DMS79 (cell line): Measurements from ENCODE around the gene GSDMA.

Source experiments
- DNase-seq: peaks from one replicate; lab custom pipeline; 2025; lab: John Stamatoyannopoulos, UW

GSDMA gene

DNA sequence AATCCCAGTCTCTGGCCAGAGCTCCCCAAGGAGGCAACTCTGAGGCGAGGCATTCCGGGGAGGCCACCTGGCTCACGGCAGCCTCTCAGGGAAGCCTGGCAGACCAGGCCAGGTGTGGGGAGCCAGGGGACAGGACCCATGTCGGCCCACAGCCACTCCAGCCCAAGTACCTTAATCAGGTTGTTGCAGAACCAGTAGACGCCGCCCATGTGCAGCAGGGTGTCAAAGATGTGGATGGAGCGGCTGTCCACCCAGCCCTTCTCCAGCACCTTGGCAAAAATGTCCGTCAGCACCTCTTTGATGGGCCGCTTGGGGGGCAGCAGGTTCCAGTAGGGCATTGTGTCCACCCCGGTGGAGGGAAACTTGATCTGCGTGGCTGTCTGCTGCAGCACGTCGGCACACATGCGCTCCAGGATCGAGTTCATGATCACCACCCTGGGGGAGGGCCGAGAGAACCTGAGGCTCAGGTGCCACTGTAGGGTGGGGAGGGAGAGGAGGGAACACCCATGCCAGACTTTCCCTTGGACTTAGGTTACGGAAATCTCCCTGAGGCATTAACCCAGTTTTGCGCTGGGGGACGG, 60.2 kb downstream of the GSDMA start:
- peak; percentile 10 for DNase-seq

DNA sequence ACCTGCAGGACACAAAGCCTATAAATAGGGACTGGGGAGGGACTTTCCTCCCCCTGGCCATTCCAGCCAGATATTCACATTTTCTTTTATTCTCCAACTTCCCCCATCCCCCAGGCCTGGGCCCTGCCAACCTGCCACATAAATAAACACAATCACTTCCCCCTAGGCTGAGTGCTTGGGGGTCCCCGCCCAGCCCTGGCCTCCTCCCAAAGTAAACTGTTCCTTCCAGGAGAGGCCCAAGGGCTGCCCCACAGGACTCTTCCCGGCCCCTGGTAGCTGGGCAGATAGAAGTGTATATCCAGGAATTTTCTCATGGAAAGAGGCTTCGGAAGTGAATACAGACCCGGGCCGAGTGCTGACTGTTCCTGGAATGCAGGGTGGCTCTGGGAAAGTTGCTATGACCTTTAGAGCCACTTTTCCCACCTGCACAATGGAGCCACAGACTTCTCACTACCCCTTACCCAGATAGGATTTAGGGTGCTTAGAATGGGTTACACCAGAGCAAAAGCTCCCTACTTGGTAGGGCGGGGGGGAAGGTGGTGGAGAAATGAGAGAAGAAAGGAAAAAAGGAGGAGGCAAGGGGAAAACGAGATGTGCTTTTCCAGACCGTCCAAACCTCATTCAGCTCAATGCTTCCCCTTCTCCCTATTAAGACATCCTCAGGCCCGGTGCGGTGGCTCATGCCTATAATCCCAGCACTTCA, 60.9 kb downstream of the GSDMA start:
- DNase-seq, result peak; percentile 21

DNA sequence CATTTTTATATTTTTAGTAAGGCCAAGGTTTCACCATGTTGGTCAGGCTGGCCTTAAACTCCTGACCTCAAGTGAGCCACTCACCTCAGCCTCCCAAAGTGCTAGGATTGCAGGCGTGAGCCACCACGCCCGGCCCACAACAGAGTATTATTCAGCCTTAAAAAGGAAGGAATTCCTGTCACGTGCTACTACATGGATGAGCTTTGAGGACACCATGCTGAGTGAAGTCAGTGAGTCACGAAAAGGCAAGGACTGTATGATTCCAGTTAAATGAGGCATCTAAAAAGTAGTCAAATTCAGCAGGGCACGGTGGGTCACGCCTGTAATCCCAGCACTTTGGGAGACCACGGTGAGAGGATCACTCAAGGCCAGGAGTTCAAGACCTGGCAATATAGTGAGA, 62.1 kb downstream of the GSDMA start:
- DNase-seq, result no peak

DNA sequence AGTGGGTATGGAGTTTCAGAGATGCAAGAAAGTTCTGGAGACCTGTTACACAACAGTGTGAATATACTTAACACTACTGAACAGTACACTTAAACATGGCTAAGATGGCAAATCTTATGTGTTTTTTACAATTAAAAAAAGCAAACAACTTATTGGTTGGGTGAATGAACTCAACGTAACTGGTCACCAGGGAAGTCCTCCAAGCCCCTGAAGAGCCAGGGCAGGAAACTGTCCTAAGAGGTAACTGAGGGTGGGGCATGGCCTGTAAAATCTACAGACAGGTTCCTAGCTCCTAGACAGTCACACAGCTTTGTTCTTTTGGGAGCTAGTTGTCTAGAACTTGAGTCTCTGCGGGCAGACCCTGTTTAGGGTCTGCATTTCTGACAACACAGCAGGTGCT, 62.8 kb downstream of the GSDMA start:
- DNase-seq, result no peak

GRCh38 chr17:40025991-40026815, 63.4 kb downstream of the GSDMA start:
- DNase-seq, result peak; percentile 98

DNA sequence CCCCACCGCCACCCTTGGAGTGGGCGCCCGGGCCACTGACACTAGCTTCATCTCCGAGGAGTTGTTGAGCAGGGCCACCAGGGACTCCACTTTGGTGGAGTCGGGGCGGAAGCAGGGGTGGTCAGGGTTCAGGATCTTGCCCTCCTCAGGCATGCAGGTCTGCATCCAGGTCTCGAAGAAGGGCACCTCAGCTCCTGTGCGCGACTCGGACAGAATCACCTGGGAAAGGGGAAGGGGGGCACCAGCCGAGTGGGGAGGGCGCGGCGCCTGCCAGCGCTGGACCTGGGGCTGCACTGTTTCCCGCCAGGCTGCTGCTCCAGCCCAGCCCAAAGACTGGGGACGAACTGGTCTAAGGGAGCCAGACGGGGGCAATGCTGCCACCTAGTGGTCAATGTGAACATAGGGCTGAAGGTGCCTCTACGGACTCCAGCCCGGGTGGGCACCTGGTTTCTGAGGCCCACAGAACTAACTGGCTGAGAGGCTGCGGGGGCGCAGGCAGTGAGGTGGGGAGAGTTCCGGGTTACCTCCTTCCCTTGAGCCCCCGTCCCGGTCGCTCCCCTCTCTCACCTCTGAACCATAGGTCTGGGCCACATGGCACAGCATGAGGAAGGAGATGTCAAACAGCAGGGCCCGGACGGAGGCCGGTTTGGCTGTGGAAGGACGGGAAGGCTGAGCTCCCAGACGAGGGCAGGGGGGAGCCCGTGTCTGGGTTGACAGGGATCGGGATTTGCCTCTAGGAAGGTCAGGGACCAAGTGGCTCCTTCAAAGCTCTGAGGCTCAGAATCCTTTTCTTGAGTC, 64.2 kb downstream of the GSDMA start:
- DNase-seq, result peak; percentile 7
